ENCODE data around the gene ADH1A. TPM values are rescaled to one million over a fixed set of nuclear protein-coding genes. Genes with fewer than 3 reads are reported as not detected.
"Not testable (repeated sequence)": the region's sequence is repeated elsewhere in the genome, so short reads cannot be mapped to it uniquely, and the experiment has no call there.

ADH1A gene
- total RNA-seq = not detected in 2 replicates

GRCh38 chr4:99290848-99291786, at the start of gene ADH1A:
Gene ADH1A (minus strand): TSS chr4:99290985. CDS start chr4:99290914, 71 bp downstream.
- intact Hi-C loops (cut with micrococcal nuclease) = no loop called here

- intact Hi-C loops (cut with micrococcal nuclease) = no loop called here
Measured at GRCh38 chr4:99339172-99339571, 48.4 kb upstream of the ADH1A start.

GRCh38 chr4:99336553-99336952, 45.8 kb upstream of the ADH1A start:
- intact Hi-C loops (cut with micrococcal nuclease) = no loop called here

GRCh38 chr4:99334880-99335279, 44.1 kb upstream of the ADH1A start:
- intact Hi-C loops (cut with micrococcal nuclease) = no loop called here

DNA sequence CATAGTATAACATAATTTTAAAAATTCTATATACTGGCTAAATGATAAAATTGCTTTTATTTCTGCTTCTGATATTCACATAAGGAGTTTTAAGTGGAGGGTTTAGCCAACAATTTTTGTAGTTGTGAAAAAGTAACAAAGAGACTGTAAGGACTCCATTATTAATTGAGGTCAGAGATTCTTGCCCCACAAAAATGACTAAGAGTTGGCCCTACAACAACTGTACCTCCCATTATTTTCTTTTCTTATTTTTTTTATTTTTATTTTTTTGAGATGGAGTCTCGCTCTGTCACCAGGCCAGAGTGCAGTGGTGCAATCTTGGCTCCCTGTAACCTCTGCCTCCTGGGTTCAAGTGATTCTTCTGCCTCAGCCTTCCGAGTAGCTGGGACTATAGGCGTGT, 39.9 kb upstream of the ADH1A start:
- intact Hi-C loops (cut with micrococcal nuclease) = no loop called here

GRCh38 chr4:99329876-99330275, 39.1 kb upstream of the ADH1A start:
- intact Hi-C loops (cut with micrococcal nuclease) = no loop called here

DNA sequence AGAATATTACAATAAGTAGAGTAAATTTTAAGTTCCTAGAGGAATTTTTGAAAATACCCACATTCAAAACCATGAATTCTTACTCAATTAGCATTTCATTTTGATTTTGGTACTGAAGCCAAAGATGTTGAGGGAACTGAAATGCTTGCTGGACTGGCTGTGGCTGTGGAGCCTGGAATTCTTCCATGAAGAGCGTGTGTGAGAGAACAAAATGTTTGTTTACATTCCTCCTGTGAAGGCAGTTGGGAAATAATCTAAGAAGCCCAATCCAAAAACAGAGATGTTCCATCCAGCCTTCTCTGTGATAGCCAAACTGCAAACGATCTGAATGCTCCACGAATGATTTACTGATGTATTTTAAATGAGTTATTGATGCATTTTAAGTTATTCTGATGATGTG, 34.2 kb upstream of the ADH1A start:
- intact Hi-C loops (cut with micrococcal nuclease) = no loop called here

DNA sequence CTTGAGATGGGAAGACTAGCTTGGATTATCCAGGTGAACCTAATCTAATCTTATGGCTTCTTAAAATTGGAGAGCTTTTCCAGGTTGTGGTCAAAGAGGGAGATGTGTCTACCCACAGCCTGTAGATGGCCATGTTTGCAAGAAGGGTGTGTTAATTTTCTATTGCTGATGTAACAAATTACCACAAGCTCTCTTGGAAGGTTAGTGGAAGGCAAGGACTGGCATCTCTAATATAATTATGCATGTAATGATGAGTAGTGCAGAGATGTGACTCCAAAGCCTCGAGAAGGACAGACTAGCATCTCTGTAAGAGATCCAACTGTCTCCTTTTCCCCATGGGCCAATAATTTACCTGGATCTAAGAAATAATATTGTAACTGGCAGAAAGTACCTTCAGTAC, 33.6 kb upstream of the ADH1A start:
- intact Hi-C loops (cut with micrococcal nuclease) = no loop called here

DNA sequence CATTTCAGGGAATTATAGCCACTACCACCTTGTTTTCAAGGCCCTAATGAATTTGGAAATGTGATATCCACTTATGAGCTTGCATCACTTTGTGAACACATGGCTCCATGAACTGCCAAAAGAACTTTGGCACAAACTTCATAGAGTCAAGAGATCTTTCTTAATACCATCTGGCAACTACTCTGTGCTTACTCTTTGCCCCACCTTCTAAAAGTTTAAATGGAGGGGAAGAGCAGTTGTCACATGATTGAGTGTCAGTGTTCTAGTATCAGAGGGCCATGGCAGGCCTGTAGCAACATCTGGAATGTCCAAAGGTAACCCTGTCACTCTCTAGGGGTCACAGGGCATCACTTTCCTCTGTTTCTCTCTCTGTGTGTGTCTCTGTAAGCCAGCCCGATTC, 33.0 kb upstream of the ADH1A start:
- intact Hi-C loops (cut with micrococcal nuclease) = no loop called here

- intact Hi-C loops (cut with micrococcal nuclease) = no loop called here
Measured at GRCh38 chr4:99321241-99322191, 30.7 kb upstream of the ADH1A start, which contains the start of gene ADH1B. Gene ADH1B (minus strand): TSS chr4:99321401. CDS start chr4:99321331, 70 bp downstream.

DNA sequence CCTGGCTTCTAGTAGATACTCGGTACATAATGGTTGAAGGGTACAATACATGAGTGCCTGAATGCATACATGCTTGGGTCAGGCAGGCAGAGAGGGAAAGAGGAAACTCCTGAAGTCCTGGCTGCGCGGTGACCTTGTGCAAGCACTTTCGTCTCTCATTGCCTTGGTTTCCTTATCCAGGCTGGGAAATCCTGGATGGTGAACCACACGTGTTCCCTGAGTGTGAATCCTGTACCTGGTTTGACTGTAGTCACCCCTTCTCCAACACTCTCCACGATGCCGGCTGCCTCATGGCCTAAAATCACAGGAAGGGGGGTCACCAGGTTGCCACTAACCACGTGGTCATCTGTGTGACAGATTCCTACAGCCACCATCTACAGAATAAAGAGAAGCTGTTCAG, 27.0 kb upstream of the ADH1A start:
- intact Hi-C loops (cut with micrococcal nuclease) = not testable (repeated sequence)

- intact Hi-C loops (cut with micrococcal nuclease) = no loop called here
Measured at GRCh38 chr4:99317354-99317753, 26.6 kb upstream of the ADH1A start.

- intact Hi-C loops (cut with micrococcal nuclease) = no loop called here
Measured at GRCh38 chr4:99315839-99316238, 25.1 kb upstream of the ADH1A start.

GRCh38 chr4:99314211-99314610, 23.4 kb upstream of the ADH1A start:
- intact Hi-C loops (cut with micrococcal nuclease) = no loop called here

GRCh38 chr4:99310389-99310788, 19.6 kb upstream of the ADH1A start:
- intact Hi-C loops (cut with micrococcal nuclease) = no loop called here

- intact Hi-C loops (cut with micrococcal nuclease) = no loop called here
Measured at GRCh38 chr4:99305638-99306400, 15.0 kb upstream of the ADH1A start.

DNA sequence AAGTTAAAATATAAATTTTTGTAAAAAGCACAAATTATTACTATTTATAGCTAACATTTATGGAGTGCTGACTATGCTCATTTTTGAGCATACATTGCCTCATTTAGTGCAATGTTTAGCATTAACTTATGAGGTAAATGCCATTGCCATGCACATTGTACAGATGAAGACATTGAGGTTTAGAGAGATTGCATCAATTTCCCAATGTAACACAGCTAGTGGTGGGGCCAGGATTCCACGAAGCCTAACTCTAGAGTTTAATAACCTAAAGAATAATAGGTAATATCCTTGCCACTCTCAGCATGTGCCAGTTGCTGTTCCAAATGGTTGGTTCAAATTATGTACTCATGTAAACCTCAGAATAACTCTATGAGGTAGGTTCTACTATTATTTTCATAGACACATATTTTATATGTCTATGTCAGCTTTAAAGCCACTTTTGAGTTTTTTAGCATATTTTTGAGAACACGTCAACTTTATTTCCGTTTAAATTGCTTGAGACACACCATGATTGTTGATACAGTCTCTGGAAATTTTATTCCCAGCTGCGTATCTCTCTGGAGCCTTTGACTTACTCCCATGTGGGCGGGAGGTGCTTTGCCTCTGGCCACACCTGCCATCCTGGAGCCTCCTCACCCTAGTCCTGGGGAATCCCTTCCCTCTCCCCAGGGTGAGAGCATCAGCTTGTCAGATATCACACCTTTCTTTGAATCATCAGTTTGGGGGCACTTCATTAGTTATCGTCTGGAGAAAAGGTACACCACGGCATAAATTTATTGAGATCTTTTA, 10.8 kb upstream of the ADH1A start:
- intact Hi-C loops (cut with micrococcal nuclease) = no loop called here

GRCh38 chr4:99300934-99301333, 10.1 kb upstream of the ADH1A start:
- intact Hi-C loops (cut with micrococcal nuclease) = no loop called here

DNA sequence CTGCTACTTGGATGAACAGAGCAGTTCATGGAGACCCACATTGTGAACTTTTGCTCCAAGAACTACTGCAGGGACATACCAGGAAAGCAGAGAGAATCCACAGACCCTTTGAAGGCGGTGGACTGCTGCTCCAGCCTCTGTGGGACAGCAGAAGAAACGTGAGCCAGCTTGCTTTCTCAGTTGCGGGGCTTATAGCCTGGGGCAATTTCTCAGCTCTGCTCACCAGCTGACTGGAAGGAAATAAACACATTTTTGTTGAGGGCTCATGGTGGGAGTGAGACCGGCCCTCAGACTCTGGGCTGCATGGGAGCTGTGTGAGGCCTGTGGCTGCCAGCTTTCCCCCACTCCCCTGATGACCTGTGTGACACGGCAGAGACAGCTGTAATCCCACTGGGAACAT, 2.6 kb upstream of the ADH1A start:
- intact Hi-C loops (cut with micrococcal nuclease) = no loop called here

- intact Hi-C loops (cut with micrococcal nuclease) = no loop called here
Measured at GRCh38 chr4:99285387-99285786, 5.4 kb downstream of the ADH1A start.
